ENCODE measurements around the gene IL17B. TPM values are rescaled to one million over a fixed set of nuclear protein-coding genes. Genes with fewer than 3 reads are reported as not detected.

The IL17B gene
- total RNA-seq, 2 donors from 2014 or later, result 0.83 to 2.9 TPM

GRCh38 chr5:149421372-149421685 is 42.2 kb upstream of the IL17B start:
- no peak overlapping the region for H3K4me3 ChIP-seq
- H3K36me3 ChIP-seq, result peaks cover 17% of the 10 kb centered on the region
- H3K9me3 ChIP-seq, result no peaks in the 10 kb centered on the region
- peaks cover 0 to 88% of the 10 kb centered on the region in 2 donors for H3K4me1 ChIP-seq
- no peaks in the 10 kb centered on the region for H3K27me3 ChIP-seq
- no peak for TF ChIP-seq CTCF (IDR thresholded peaks at IDR 0.05)
- H3K27ac ChIP-seq, result peak overlapping the region; percentile 90 to 97
- no peak for DNase-seq (ENCODE audit: low spot score)

GRCh38 chr5:149420545-149421371 is 41.7 kb upstream of the IL17B start:
- Histone ChIP-seq H3K9me3 (no peaks in the 10 kb centered on the region), H3K27ac (peak overlapping the region; percentile 90 to 97), H3K4me3 (no peak overlapping the region), H3K36me3 (peaks cover 12% of the 10 kb centered on the region), H3K4me1 (peaks cover 0 to 93% of the 10 kb centered on the region in 2 donors), H3K27me3 (no peaks in the 10 kb centered on the region)
- TF ChIP-seq CTCF (IDR thresholded peaks at IDR 0.05), result no peak
- DNase-seq (ENCODE audit: low spot score), result no peak

GRCh38 chr5:149419859-149420544 is 40.9 kb upstream of the IL17B start:
- Histone ChIP-seq H3K9me3 (no peaks in the 10 kb centered on the region), H3K27ac (peak overlapping the region; percentile 90 to 97), H3K4me1 (peaks cover 0 to 94% of the 10 kb centered on the region in 2 donors), H3K36me3 (peaks cover 5% of the 10 kb centered on the region), H3K4me3 (no peak overlapping the region), H3K27me3 (no peaks in the 10 kb centered on the region)
- DNase-seq (ENCODE audit: low spot score), result no peak
- no peak for TF ChIP-seq CTCF (IDR thresholded peaks at IDR 0.05)

- no peaks in the 10 kb centered on the region for H3K9me3 ChIP-seq
- peak overlapping the region; percentile 90 to 97 for H3K27ac ChIP-seq
- DNase-seq (ENCODE audit: low spot score), result no peak
- H3K36me3 ChIP-seq, result no peaks in the 10 kb centered on the region
- TF ChIP-seq CTCF (IDR thresholded peaks at IDR 0.05), result no peak
- no peak overlapping the region for H3K4me3 ChIP-seq
- H3K4me1 ChIP-seq, result peaks cover 0 to 97% of the 10 kb centered on the region in 2 donors
- no peaks in the 10 kb centered on the region for H3K27me3 ChIP-seq
These were observed 40.4 kb upstream of the IL17B start for GRCh38 chr5:149419532-149419858.

- Histone ChIP-seq H3K4me1 (peaks cover 0 to 97% of the 10 kb centered on the region in 2 donors), H3K27me3 (no peaks in the 10 kb centered on the region), H3K9me3 (no peaks in the 10 kb centered on the region), H3K27ac (peak overlapping the region; percentile 90 to 97), H3K4me3 (peak overlapping the region in 1 of 2 donors; percentile 8), H3K36me3 (no peaks in the 10 kb centered on the region)
- no peak for DNase-seq (ENCODE audit: low spot score)
- TF ChIP-seq CTCF (IDR thresholded peaks at IDR 0.05), result no peak
These were observed 39.9 kb upstream of the IL17B start for GRCh38 chr5:149418910-149419531.

Data from right atrium auricular region (tissue), 2 donors.